ENCODE results near the gene SPOCD1.

DNA sequence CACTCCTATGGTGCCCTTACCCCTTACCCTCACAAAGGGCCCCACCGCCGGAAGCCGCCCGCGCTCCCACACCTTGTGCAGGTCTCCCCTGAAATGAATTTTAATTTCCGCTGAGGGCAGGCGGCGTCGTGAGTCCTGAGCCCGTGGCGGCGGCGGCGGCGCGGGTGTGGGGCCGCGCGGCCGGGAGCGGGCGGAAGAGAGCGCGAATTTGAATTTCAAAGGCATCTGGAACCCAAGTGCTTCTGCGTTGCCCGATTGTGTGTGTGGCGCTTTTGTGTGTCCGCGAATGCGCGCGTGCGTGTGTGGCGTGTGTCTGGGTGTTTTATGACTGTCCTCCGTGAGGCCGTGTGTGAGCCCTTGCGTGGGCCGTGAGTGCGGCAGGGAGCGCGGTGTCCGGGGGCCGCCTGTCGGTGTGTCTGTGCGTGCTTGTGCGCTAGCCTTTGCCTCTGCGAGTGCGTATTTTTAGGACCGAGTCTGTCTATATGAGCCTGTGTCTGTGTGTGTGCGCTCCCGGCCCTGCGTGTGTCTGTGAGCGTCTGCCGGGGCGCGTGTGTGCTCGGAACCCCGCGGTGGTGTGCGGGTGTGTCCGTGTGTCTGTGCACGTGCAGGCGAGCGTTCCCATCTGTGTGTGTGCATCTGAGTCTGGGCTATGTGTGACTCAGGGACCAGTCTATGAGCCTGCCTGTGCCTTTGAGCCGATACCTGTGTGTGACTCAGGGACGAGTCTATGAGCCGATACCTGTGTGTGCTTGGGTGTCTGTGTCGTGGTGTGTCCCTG is 43.7 kb downstream of the SPOCD1 start:
- TF ChIP-seq CTCF (IDR thresholded peaks at IDR 0.05), result peak in 1 of 3 donors; percentile 11
- no peak for TF ChIP-seq POLR2A (IDR thresholded peaks at IDR 0.05)

All from ovary (tissue), 3 donors.